ENCODE results near the gene CEP164. TPM values are rescaled to one million over a fixed set of nuclear protein-coding genes. Genes with fewer than 3 reads are reported as not detected.

The CEP164 gene
- total and polyA plus RNA-seq, 2 of the 8 experiments (the other 6 are each of a cell fraction or from before 2014, with no cell fraction given) = 8.4 to 20.8 TPM

GRCh38 chr11:117303646-117304315, 23.9 kb upstream of the CEP164 start (continued):
- no peak for TF ChIP-seq SIN3A (conservative IDR thresholded peaks at IDR 0.05 in 1 of 2, IDR thresholded peaks at IDR 0.05 in 1 of 2; ENCODE audit: low read depth in 1 of 2, low read length in 2 of 2)
